ENCODE results near the gene KLHL33.

GRCh38 chr14:20438664-20439063 lies 2.7 kb upstream of the KLHL33 start:
- TF ChIP-seq POLR2A (IDR thresholded peaks at IDR 0.05; ENCODE audit: low read length) (no peak), GATA1 (IDR thresholded peaks at IDR 0.05; ENCODE audit: low read depth, low read length) (no peak)

Measured in erythroblast (primary cell).